CD14-positive monocyte (primary cell): ENCODE measurements around the gene CTSS. TPM values are rescaled to one million over a fixed set of nuclear protein-coding genes. Genes with fewer than 3 reads are reported as not detected.
"Not testable (repeated sequence)": the region's sequence is repeated elsewhere in the genome, so short reads cannot be mapped to it uniquely, and the experiment has no call there.

Experiments
- DNase-seq, 3 donors: peaks; one replicate each; pipeline ENCODE4 v3.0.0-alpha.2; 2011 to 2022
- H2AFZ ChIP-seq: 2 replicates; pipeline ENCODE4 v1.6.0; 2012; ENCODE audit warnings: mild to moderate bottlenecking, low read depth, low read length, inconsistent platforms; ENCODE audit not compliant: insufficient read depth, poor library complexity, severe bottlenecking
- H3K27ac ChIP-seq, 2 donors: 1 replicate in 1 of 2; 2 replicates in 1 of 2; pipeline ENCODE4 v1.5.1; 2012 to 2013; ENCODE audit warnings: low read length in 2 of 2, control low read depth in 1 of 2, inconsistent platforms in 1 of 2, low read depth in 1 of 2, mild to moderate bottlenecking in 1 of 2
- H3K27me3 ChIP-seq, 2 donors: one replicate each; pipeline versions ENCODE4 v1.6.0 to v1.6.1; 2011 to 2013; ENCODE audit warnings: low read length in 2 of 2; ENCODE audit not compliant: control insufficient read depth in 2 of 2, insufficient read depth in 2 of 2
- H3K36me3 ChIP-seq, 2 donors: replicated peaks in 1 of 2; 1 replicate in 1 of 2; 2 replicates in 1 of 2; pipeline versions ENCODE4 v1.5.1 to v1.6.1; 2012 to 2013; ENCODE audit warnings: low read length in 2 of 2, control low read depth in 1 of 2, inconsistent platforms in 1 of 2, mild to moderate bottlenecking in 1 of 2; ENCODE audit not compliant: insufficient read depth in 2 of 2, control insufficient read depth in 1 of 2
- H3K4me1 ChIP-seq, 2 donors: 1 replicate in 1 of 2; 2 replicates in 1 of 2; pipeline versions ENCODE4 v1.5.1 to v1.6.1; 2012 to 2013; ENCODE audit warnings: low read length in 2 of 2, control low read depth in 1 of 2, inconsistent platforms in 1 of 2, mild to moderate bottlenecking in 1 of 2, moderate library complexity in 1 of 2; ENCODE audit not compliant: insufficient read depth in 2 of 2, control insufficient read depth in 1 of 2
- H3K4me2 ChIP-seq: replicated peaks from 2 replicates; pipeline ENCODE3; 2012; ENCODE audit warnings: low read length, moderate library complexity, mild to moderate bottlenecking; ENCODE audit not compliant: poor library complexity, severe bottlenecking; ENCODE audit errors: extremely low read depth
- H3K4me3 ChIP-seq, 3 experiments: fragments of 200-600 bp in 1 of 3; sonication (generic) in 1 of 3; replicated peaks in 1 of 3; 1 replicate in 2 of 3; 2 replicates in 1 of 3; pipeline ENCODE4 v1.5.1; 2011 to 2013; ENCODE audit warnings: low read length in 3 of 3, mild to moderate bottlenecking in 3 of 3, control low read depth in 2 of 3, low read depth in 2 of 3, inconsistent platforms in 1 of 3, moderate library complexity in 1 of 3
- H3K79me2 ChIP-seq: 2 replicates; pipeline ENCODE4 v1.6.0; 2012; ENCODE audit warnings: mild to moderate bottlenecking, control low read depth, inconsistent platforms, low read length, moderate library complexity; ENCODE audit not compliant: insufficient read depth
- H3K9ac ChIP-seq: 2 replicates; pipeline ENCODE4 v1.6.0; 2017; ENCODE audit warnings: low read length, mild to moderate bottlenecking; ENCODE audit not compliant: insufficient read depth, poor library complexity, severe bottlenecking
- H3K9me3 ChIP-seq, 2 donors: replicated peaks in 1 of 2; 1 replicate in 1 of 2; 2 replicates in 1 of 2; pipeline versions ENCODE4 v1.5.1 to v1.6.1; 2012 to 2013; ENCODE audit warnings: low read length in 2 of 2, control low read depth in 1 of 2; ENCODE audit not compliant: control insufficient read depth in 1 of 2, insufficient read depth in 1 of 2
- H4K20me1 ChIP-seq: 2 replicates; pipeline ENCODE4 v1.6.0; 2012; ENCODE audit warnings: mild to moderate bottlenecking, low read length, control low read depth, moderate library complexity; ENCODE audit not compliant: insufficient read depth
- H3K27ac Mint-ChIP-seq, 7 donors: one replicate each; pipeline ENCODE4 v1.8.0; 2020; ENCODE audit warnings: mild to moderate bottlenecking in 7 of 7, mixed read lengths in 7 of 7, moderate library complexity in 6 of 7, inconsistent platforms in 2 of 7
- H3K27me3 Mint-ChIP-seq, 3 donors: one replicate each; pipeline ENCODE4 v1.8.0; 2021 to 2022; ENCODE audit warnings: low read depth in 3 of 3, mild to moderate bottlenecking in 3 of 3, mixed read lengths in 3 of 3, moderate library complexity in 3 of 3, inconsistent platforms in 1 of 3
- H3K36me3 Mint-ChIP-seq, 2 donors: one replicate each; pipeline ENCODE4 v1.8.0; 2020; ENCODE audit warnings: mixed read lengths in 2 of 2, inconsistent platforms in 1 of 2, mild to moderate bottlenecking in 1 of 2
- H3K4me1 Mint-ChIP-seq: one replicate; pipeline ENCODE4 v1.8.0; 2020; ENCODE audit warnings: mild to moderate bottlenecking, mixed read lengths
- H3K4me3 Mint-ChIP-seq, 2 donors: one replicate each; pipeline ENCODE4 v1.8.0; 2020; ENCODE audit warnings: mild to moderate bottlenecking in 2 of 2, mixed read lengths in 2 of 2, moderate library complexity in 1 of 2
- H3K9me3 Mint-ChIP-seq, 7 donors: one replicate each; pipeline ENCODE4 v1.8.0; 2020 to 2022; ENCODE audit warnings: mixed read lengths in 7 of 7, mild to moderate bottlenecking in 6 of 7, moderate library complexity in 6 of 7, inconsistent platforms in 2 of 7
- WGBS: methylation state at CpG from one replicate; pipeline ENCODE4 v1.1.5; 2013; ENCODE audit warnings: missing lambda C conversion rate; ENCODE audit not compliant: insufficient coverage; 5-methylcytosine and 5-hydroxymethylcytosine counted together
- intact Hi-C, 2 donors: fragments of 100-400 bp; cut with micrococcal nuclease; formaldehyde crosslinking; loops; one replicate each; pipeline versions ENCODE4 v1.15.0 to v1.15.1; 2023
- polyA plus RNA-seq, 3 donors: library from polyadenylated mRNA; depleted of rRNA in 1 of 3; unstranded in 2 of 3; stranded (reverse) in 1 of 3; fragments of 300-500 nt in 2 of 3; fragments of >200 nt in 1 of 3; fragmentation: Illumina TruSeq in 2 of 3; gene quantifications; 1 replicate in 2 of 3; 2 replicates in 1 of 3; pipeline ENCODE4 v1.2.3, GENCODE V29; 2012 to 2021
- TF ChIP-seq, protein P1 (sequence below): fragments of 200-600 bp; IDR thresholded peaks from one replicate; pipeline ENCODE4 v1.8.0; 2022; ENCODE audit warnings: antibody characterized with exemption, mild to moderate bottlenecking

CTSS gene
- polyA plus RNA-seq, 3 donors: 2,349 to 6,327 (median 5,201) TPM

DNA sequence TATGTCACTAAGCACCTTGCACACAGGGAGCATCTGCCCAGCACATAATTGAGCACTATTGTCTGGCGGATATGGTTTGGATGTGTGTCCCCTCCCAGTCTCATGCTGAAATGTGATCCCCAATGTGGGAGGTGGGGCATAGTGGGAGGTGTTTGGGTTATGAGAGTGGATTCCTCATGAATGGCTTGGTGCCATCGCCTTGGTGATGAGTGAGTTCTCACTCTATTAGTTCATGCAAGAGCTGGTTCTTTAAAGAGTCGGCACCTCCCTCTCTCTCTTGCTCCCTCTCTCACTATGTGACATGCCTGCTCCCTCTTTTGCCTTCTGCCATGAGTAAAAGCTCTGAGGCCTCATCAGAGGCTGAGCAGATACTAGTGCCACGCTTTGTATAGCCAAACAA is 32.9 kb upstream of the CTSS start:
- Histone ChIP-seq H3K9ac (no peak overlapping the region), H3K27me3 (no peaks in the 10 kb centered on the region), H4K20me1 (no peaks in the 10 kb centered on the region), H3K36me3 (peaks cover 10 to 27% of the 10 kb centered on the region in 2 donors), H3K9me3 (no peaks in the 10 kb centered on the region), H2AFZ (no peak overlapping the region), H3K27ac (no peak overlapping the region), H3K4me3 (no peak overlapping the region), H3K79me2 (no peaks in the 10 kb centered on the region), H3K4me2 (no peak overlapping the region), H3K4me1 (peaks cover 42 to 44% of the 10 kb centered on the region in 2 donors)
- 86% methylated on average over 3 of the region's 4 CpGs for WGBS
- Mint-ChIP-seq H3K27ac (peak overlapping the region in 1 of 7 donors; percentile 23), H3K4me1 (peaks cover 41% of the 10 kb centered on the region), H3K9me3 (no peaks in the 10 kb centered on the region), H3K36me3 (peaks cover 52 to 65% of the 10 kb centered on the region in 2 donors), H3K4me3 (no peak overlapping the region), H3K27me3 (no peaks in the 10 kb centered on the region)
- intact Hi-C loops: loop anchor here in 1 of 2 donors (5.0 kb wide), 1 partner anchor 36 kb away; no protein-coding TSS in a partner anchor
- DNase-seq: no peak
- TF ChIP-seq, protein P1, sequence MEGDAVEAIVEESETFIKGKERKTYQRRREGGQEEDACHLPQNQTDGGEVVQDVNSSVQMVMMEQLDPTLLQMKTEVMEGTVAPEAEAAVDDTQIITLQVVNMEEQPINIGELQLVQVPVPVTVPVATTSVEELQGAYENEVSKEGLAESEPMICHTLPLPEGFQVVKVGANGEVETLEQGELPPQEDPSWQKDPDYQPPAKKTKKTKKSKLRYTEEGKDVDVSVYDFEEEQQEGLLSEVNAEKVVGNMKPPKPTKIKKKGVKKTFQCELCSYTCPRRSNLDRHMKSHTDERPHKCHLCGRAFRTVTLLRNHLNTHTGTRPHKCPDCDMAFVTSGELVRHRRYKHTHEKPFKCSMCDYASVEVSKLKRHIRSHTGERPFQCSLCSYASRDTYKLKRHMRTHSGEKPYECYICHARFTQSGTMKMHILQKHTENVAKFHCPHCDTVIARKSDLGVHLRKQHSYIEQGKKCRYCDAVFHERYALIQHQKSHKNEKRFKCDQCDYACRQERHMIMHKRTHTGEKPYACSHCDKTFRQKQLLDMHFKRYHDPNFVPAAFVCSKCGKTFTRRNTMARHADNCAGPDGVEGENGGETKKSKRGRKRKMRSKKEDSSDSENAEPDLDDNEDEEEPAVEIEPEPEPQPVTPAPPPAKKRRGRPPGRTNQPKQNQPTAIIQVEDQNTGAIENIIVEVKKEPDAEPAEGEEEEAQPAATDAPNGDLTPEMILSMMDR: no peak

DNA sequence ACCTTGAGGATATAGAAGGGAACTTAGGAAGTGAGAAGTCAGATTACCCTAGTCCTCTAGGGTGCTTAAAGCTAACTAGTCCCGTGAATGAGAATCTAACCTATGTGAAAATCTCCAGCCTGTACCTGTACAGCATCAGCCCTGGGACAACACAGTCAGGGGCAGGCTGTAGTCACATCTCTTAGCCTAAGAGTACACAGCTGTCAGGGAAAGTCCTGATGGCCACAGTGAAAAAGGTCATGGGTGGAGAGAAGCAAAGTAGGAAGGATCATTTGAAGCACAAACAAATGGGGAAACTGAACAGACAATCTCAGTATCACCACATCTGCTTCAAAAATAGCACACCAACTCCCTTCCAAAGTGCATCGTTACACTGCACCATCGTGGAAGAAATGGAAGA is 30.8 kb upstream of the CTSS start:
- no peaks in the 10 kb centered on the region for H4K20me1 ChIP-seq
- Mint-ChIP-seq H3K27ac (peak overlapping the region; percentile 55 to 87 (median 70)), H3K36me3 (peaks cover 42 to 54% of the 10 kb centered on the region in 2 donors), H3K27me3 (no peaks in the 10 kb centered on the region), H3K9me3 (no peaks in the 10 kb centered on the region), H3K4me3 (peak overlapping the region; percentile 4 to 70), H3K4me1 (peaks cover 57% of the 10 kb centered on the region)
- no peaks in the 10 kb centered on the region for H3K27me3 ChIP-seq
- no peak overlapping the region for H2AFZ ChIP-seq
- DNase-seq: peak in 1 of 3 donors; percentile 26
- TF ChIP-seq, protein P1: no peak
- peak overlapping the region in 1 of 3 experiments; percentile 25 for H3K4me3 ChIP-seq
- no CpG with 5 or more reads among the region's 3 CpGs for WGBS
- peak overlapping the region; percentile 27 for H3K4me2 ChIP-seq
- peak overlapping the region in 1 of 2 donors; percentile 59 for H3K27ac ChIP-seq
- H3K36me3 ChIP-seq: peaks cover 10 to 16% of the 10 kb centered on the region in 2 donors
- H3K9me3 ChIP-seq: no peaks in the 10 kb centered on the region
- no peak overlapping the region for H3K9ac ChIP-seq
- peaks cover 4% of the 10 kb centered on the region for H3K79me2 ChIP-seq
- H3K4me1 ChIP-seq: peaks cover 62 to 63% of the 10 kb centered on the region in 2 donors
- intact Hi-C loops: loop anchor here in 1 of 2 donors (5.0 kb wide), 1 partner anchor 34 kb away; no protein-coding TSS in a partner anchor

DNA sequence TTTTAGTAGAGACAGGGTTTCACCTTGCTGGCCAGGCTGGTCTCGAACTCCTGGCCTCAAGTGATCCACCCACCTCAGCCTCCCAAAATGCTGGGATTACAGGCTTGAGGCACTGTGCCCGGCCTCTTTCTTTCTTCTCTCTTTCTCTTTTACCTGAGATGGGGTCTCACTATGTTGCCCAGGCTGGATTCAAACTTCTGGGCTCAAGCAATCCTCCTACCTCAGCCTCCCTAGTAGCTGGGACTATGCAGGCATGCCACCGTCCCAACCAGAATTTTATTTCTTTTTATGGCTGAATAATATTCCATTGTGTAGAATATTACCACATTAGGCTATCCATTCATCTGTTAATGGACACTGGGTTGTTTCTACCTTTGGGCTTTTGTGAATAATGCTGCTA is 28.2 kb upstream of the CTSS start:
- H3K27me3 Mint-ChIP-seq, DNase-seq, H3K27me3 ChIP-seq, H3K9me3 ChIP-seq, H4K20me1 ChIP-seq, intact Hi-C loops, H3K9ac ChIP-seq, H3K9me3 Mint-ChIP-seq, H3K36me3 ChIP-seq, H3K4me3 Mint-ChIP-seq, H2AFZ ChIP-seq: not testable (repeated sequence)
- Histone ChIP-seq H3K4me1 (peaks cover 88 to 89% of the 10 kb centered on the region in 2 donors), H3K4me2 (peak overlapping the region; percentile 18), H3K27ac (peak overlapping the region; percentile 59 to 78), H3K79me2 (peaks cover 16% of the 10 kb centered on the region), H3K4me3 (peak overlapping the region in 1 of 3 experiments; percentile 32)
- peaks cover 83% of the 10 kb centered on the region for H3K4me1 Mint-ChIP-seq
- H3K36me3 Mint-ChIP-seq: peaks cover 25 to 41% of the 10 kb centered on the region in 2 donors
- H3K27ac Mint-ChIP-seq: peak overlapping the region; percentile 76 to 94 (median 89)
- 96% methylated on average over 2 of the region's 3 CpGs for WGBS
